ENCODE results near the gene EXOC3. TPM values are rescaled to one million over a fixed set of nuclear protein-coding genes. Genes with fewer than 3 reads are reported as not detected.

The EXOC3 gene
- total RNA-seq, 4 donors from 2014 or later: 32.4 to 84.8 (median 49.2) TPM

DNA sequence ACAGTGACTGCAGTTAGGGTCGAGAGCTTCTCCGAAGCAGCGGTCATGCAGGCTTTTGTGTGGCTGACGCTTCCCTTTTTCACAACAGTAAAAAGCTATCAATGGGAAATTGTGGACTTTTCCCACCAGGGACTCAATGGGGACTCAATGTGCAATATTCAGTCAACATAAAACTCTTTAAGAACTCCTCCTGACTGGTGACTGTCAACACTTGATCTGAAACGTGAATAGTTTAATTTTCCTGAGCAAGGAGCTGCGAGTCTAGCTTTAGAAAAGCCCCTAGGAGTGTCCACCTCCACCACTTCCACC is 28.7 kb downstream of the EXOC3 start:
- no peak for TF ChIP-seq CTCF (IDR thresholded peaks at IDR 0.05; ENCODE audit: low read depth)

GRCh38 chr5:472076-472655 is 29.2 kb downstream of the EXOC3 start:
- TF ChIP-seq CTCF (IDR thresholded peaks at IDR 0.05; ENCODE audit: low read depth): no peak

GRCh38 chr5:472656-473550 is 29.9 kb downstream of the EXOC3 start:
- no peak for TF ChIP-seq CTCF (IDR thresholded peaks at IDR 0.05; ENCODE audit: low read depth)

- TF ChIP-seq CTCF (IDR thresholded peaks at IDR 0.05; ENCODE audit: low read depth): no peak
Observed at GRCh38 chr5:473551-474192, 30.7 kb downstream of the EXOC3 start.

GRCh38 chr5:474840-475661 is 32.1 kb downstream of the EXOC3 start:
- no peak for TF ChIP-seq CTCF (IDR thresholded peaks at IDR 0.05; ENCODE audit: low read depth)

DNA sequence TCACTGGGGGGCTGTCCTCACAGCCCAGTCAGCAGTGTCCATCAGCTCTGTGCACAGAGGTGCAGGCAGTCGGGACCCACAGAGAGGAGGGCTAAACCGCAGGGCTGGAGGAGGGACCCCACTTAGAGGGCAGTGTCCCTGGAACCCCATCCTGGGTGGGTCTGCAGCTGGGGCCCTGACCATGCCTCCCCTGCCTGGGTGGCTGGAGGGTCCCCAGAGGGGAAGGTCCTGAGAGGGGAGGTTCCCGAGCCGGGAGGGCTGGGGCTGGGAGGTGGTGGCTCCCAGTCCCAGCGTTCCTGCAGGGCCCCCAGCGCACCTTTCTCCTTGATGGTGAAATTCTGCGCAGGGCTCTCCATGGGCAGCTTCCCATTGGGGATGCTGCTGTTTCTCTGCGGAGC is 32.7 kb downstream of the EXOC3 start:
- no peak for TF ChIP-seq CTCF (IDR thresholded peaks at IDR 0.05; ENCODE audit: low read depth)
